BJ (cell line): ENCODE results near the gene APBB1IP. TPM values are rescaled to one million over a fixed set of nuclear protein-coding genes. Genes with fewer than 3 reads are reported as not detected.
"Not testable (repeated sequence)": the region's sequence is repeated elsewhere in the genome, so short reads cannot be mapped to it uniquely, and the experiment has no call there.

Experiments used
- CTCF ChIA-PET: fragments of 350-600 bp; formaldehyde crosslinking; extraction: SDS; loops from one replicate; lab custom pipeline; 2021; ENCODE audit warnings: antibody characterized with exemption, inconsistent platforms; lab: Yijun Ruan, JAX
- POLR2A ChIA-PET: fragments of 300-600 bp; sonication (Branson Sonifier 250); formaldehyde crosslinking; extraction: SDS; loops from one replicate; lab custom pipeline; 2021; ENCODE audit warnings: antibody characterized with exemption; lab: Charles Lee
- DNase-seq: peaks from one replicate; pipeline ENCODE4 v3.0.0-alpha.2; 2011; ENCODE audit warnings: low read depth
- H3K27me3 ChIP-seq: 2 replicates; pipeline ENCODE4 v1.6.0; 2011; ENCODE audit warnings: low read length; ENCODE audit not compliant: control insufficient read depth, insufficient read depth
- H3K36me3 ChIP-seq: 2 replicates; pipeline ENCODE4 v1.5.1; 2011; ENCODE audit warnings: low read length; ENCODE audit not compliant: control insufficient read depth, insufficient read depth
- H3K4me3 ChIP-seq: 2 replicates; pipeline ENCODE4 v1.5.1; 2011; ENCODE audit warnings: low read depth, mild to moderate bottlenecking, control low read depth, low read length
- polyA plus RNA-seq: library from polyadenylated mRNA; depleted of rRNA; stranded (reverse); fragments of >200 nt; gene quantifications from 2 replicates; pipeline ENCODE4 v1.2.3, GENCODE V29; 2011
- TF ChIP-seq, protein P1 (sequence below): IDR thresholded peaks from 2 replicates; pipeline ENCODE4 v1.5.1; 2011; ENCODE audit warnings: low read depth, mild to moderate bottlenecking, control low read depth, inconsistent platforms, low read length, moderate library complexity; ENCODE audit not compliant: insufficient read depth

APBB1IP gene
- polyA plus RNA-seq, 1 experiment: 4.3 TPM

DNA sequence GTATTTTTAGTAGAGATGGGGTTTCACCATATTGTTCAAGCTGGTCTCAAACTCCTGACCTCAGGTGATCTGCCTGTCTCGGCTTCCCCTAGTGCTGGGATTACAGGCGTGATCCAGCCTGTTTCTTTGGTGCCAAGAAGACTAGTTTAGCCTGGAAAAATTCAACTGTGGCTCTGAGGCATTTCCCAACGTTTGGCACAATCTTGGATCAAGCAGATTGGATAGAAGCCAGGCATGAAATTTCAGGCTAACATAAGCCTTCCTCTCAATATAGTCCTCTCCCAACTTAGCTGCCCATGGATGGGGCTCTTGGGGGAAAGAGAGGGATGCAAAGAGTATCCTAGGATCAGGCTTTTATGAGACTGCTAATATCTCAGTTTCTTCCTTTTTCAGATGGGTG lies 53.8 kb downstream of the APBB1IP start:
- Histone ChIP-seq H3K27me3 (no peaks in the 10 kb centered on the region), H3K4me3 (no peak overlapping the region), H3K36me3 (no peaks in the 10 kb centered on the region)
- ChIA-PET CTCF (no interaction called here), POLR2A (no interaction called here)
- TF ChIP-seq, protein P1, sequence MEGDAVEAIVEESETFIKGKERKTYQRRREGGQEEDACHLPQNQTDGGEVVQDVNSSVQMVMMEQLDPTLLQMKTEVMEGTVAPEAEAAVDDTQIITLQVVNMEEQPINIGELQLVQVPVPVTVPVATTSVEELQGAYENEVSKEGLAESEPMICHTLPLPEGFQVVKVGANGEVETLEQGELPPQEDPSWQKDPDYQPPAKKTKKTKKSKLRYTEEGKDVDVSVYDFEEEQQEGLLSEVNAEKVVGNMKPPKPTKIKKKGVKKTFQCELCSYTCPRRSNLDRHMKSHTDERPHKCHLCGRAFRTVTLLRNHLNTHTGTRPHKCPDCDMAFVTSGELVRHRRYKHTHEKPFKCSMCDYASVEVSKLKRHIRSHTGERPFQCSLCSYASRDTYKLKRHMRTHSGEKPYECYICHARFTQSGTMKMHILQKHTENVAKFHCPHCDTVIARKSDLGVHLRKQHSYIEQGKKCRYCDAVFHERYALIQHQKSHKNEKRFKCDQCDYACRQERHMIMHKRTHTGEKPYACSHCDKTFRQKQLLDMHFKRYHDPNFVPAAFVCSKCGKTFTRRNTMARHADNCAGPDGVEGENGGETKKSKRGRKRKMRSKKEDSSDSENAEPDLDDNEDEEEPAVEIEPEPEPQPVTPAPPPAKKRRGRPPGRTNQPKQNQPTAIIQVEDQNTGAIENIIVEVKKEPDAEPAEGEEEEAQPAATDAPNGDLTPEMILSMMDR: no peak
- DNase-seq: no peak

DNA sequence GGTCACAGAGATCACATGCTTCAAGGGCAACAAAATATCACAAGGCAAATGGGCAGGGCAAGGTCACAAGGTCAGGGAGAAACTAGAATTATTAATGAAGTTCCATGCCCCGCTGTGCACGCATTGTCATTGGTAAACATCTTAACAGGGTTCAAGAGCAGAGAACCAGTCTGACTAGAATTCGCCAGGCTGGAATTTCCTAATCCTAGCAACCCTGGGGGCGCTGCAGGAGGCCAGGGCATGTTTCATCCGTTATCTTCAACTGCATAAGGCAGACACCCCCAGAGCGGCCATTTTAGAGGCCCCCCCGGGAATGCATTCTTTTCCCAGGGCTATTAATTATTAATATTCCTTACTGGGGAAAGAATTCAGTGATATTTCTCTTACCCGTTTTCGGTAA lies 54.6 kb downstream of the APBB1IP start:
- H3K4me3 ChIP-seq, H3K27me3 ChIP-seq, DNase-seq, CTCF ChIA-PET, POLR2A ChIA-PET, H3K36me3 ChIP-seq: not testable (repeated sequence)

DNA sequence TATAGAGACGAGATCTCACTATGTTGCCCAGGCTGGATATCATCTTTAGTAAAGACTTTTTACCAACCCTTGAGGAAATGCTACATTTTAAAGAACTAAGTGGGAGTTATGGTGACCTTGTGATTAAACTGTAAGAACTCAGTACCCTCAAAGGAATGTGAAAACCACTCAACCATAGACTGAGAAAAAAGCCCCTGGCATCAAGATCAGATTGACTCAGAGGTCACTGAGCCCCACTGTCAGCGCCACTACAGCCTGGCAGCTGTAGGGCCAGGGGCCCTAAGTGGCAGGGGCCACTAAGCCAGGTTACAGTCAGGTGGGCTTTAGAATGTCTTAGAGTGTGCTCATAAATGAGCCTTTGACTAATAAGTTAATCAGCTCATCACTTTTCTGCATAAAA lies 55.9 kb downstream of the APBB1IP start:
- no peak overlapping the region for H3K4me3 ChIP-seq
- POLR2A ChIA-PET: no interaction called here
- CTCF ChIA-PET: no interaction called here
- no peaks in the 10 kb centered on the region for H3K36me3 ChIP-seq
- H3K27me3 ChIP-seq: no peaks in the 10 kb centered on the region
- DNase-seq: no peak
- TF ChIP-seq, protein P1: no peak

DNA sequence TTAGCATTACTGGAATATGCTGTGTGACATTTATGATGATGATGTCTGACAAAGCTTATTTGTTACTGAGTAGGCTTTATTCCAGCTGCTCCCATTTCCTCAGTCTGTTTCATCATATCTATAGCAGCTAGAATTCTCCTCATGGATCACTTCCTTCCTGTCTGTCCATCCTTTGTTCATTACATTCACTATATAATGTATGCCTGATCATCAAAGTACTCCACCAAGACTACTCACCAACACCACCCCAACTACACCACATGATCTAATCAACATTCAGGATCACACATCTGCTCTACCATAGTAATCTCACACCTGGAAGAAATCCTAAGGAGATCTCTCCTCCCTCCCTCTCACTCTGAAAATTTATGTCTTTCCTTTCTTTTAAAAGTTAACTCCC lies 61.3 kb downstream of the APBB1IP start:
- ChIA-PET POLR2A (no interaction called here), CTCF (interaction anchor here (1.0 kb wide), 1 partner anchor 19 kb away, joined by 4 read pairs; no protein-coding TSS in a partner anchor)
- peaks cover 2% of the 10 kb centered on the region; the same call in 1 of the 2 replicates for H3K36me3 ChIP-seq

DNA sequence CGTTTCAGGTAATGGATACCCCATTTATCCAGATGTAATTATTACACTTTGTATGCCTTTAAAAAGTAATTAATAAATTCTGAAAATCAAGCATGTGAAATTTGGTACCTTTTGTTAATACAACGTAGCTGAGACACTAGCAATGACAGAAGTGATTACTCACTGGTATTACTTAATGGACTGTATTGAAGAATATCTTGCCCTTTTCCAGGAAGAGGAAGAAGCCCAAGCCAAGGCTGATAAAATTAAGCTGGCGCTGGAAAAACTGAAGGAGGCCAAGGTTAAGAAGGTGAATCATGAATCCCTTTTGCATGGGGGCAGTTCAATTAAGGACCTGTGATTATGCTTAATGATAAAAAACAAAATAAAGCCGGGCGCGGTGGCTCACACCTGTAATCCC lies 64.8 kb downstream of the APBB1IP start:
- ChIA-PET CTCF (interaction anchor here (1.2 kb wide), 1 partner anchor 12 kb away, joined by 3 read pairs; no protein-coding TSS in a partner anchor), POLR2A (no interaction called here)
- TF ChIP-seq, protein P1: no peak
- peaks cover 2% of the 10 kb centered on the region; the same call in 1 of the 2 replicates for H3K36me3 ChIP-seq
- no peak overlapping the region for H3K4me3 ChIP-seq
- DNase-seq: no peak
- no peaks in the 10 kb centered on the region for H3K27me3 ChIP-seq

More for the DNA sequence above, 61.3 kb downstream of the APBB1IP start:
- TF ChIP-seq, protein P1: no peak
- Histone ChIP-seq H3K4me3 (no peak overlapping the region), H3K27me3 (no peaks in the 10 kb centered on the region)
- DNase-seq: no peak

DNA sequence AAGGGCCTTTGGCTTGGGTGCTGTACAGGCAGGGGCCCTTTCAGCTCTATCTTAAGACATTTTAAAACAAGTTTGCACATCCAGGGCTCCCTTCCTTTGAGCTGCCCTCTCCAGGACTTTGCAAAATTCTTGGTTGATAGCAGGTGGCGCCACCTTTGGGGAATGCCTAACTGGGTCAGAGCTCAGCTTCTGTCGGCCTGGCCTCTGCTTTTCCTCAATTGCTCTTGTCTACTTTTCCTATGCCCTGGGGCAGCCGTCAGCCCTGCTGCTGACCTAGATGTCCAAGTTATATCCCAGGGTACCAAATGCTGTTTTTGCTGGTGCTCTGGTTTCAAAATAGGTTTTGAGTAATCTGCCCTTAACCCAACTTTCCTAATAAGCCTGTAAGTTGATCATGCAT lies 65.8 kb downstream of the APBB1IP start:
- DNase-seq: no peak
- no peak overlapping the region for H3K4me3 ChIP-seq
- POLR2A ChIA-PET: interaction anchor here (0.6 kb wide), 1 partner anchor 181 kb away, joined by 3 read pairs; no protein-coding TSS in a partner anchor
- TF ChIP-seq, protein P1: peak; percentile 20; the same call in 1 of the 2 replicates
- H3K27me3 ChIP-seq: no peaks in the 10 kb centered on the region
- H3K36me3 ChIP-seq: peaks cover 2% of the 10 kb centered on the region; the same call in 1 of the 2 replicates
- CTCF ChIA-PET: interaction anchor here (0.6 kb wide), 1 partner anchor 12 kb away, joined by 5 read pairs; no protein-coding TSS in a partner anchor

DNA sequence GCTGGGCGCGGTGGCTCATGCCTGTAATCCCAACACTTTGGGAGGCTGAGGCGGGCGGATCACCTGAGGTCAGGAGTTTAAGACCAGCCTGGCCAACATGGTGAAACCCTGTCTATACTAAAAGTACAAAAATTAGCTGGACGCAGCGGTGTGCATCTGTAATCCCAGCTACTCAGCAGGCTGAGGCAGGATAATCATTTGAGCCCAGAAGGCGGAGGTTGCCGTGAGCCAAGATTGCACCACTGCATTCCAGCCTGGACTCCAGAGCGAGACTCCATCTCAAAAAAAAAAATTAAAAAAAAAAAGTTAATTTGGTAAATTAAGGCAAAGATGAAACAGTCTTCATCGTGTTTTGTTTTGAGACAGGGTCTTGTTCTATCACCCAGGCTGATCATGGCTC lies 66.3 kb downstream of the APBB1IP start:
- ChIA-PET CTCF (interaction anchor here (0.6 kb wide), 1 partner anchor 12 kb away, joined by 5 read pairs; no protein-coding TSS in a partner anchor), POLR2A (interaction anchor here (0.6 kb wide), 1 partner anchor 181 kb away, joined by 3 read pairs; no protein-coding TSS in a partner anchor)
- DNase-seq, H3K36me3 ChIP-seq, H3K27me3 ChIP-seq, H3K4me3 ChIP-seq: not testable (repeated sequence)
